CD4-positive, alpha-beta T cell treated with Interferon gamma for 1 hour (primary cell): ENCODE measurements around the gene IFITM5.
"Not testable (repeated sequence)": the region's sequence is repeated elsewhere in the genome, so short reads cannot be mapped to it uniquely, and the experiment has no call there.

Experiments
- DNase-seq: peaks from one replicate; pipeline ENCODE4 v3.0.0-alpha.2; 2020

Gene IFITM5

DNA sequence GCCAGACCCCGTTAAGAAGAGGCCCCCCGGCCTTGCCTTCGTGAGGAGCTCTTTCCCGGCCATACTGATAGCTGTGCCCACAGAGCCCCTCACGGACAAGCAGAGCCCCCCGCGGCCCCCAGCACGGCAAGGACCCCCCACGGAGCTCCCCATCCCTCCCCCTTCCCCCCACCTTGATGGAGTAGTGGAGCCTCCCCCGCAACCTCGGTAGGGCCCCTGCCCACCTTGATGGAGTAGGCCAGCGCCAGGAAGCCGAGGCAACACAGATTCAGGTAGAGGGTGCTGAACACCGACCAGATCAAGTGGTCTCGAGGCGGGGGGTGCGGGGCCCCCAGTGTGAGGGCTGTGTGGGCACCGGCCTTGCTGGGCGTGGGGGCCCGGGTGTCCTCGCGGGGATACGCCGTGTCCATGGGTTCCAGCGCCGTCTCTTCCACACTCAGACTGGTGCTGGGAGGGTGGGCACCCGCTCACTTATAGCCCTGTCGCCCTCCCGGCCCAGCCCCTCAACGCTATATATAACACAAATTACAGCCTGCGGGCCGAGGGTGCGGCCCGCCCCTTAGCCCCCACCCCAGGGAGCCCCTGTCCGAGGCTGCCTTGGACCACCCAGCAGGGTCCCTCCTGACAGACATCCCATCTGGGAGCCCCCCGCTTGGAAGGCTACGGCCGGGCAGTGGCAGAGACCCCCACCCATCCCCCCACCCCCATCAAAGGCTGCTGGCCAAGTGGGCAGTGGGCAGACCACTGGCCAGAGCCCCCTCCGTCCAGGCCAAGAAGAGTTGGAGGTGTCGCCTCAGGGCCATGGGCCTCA, at the start of gene IFITM5:
IFITM5 (minus strand) TSS at position 446 of the 811 bp plus-strand sequence; CDS start at position 410, 36 bp downstream.
- no peak for DNase-seq

DNA sequence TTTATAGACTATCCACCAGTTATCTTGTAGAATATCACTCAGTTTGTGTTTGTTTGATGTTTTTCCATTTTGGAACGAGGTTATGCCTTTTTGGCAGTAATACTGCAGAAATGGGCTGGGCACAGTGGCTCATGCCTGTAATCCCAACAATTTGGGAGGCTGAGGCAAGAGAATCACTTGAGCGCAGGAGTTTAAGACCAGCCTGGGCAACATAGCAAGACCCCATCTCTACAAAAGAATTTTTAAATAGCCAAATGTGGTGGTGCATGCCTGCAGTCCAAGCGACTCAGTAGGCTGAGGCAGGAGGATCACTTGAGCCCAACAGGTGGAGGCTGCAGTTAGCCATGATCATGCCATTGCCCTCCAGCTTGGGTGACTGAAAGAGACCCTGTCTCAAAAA, 47.2 kb upstream of the IFITM5 start:
- no peak for DNase-seq

DNA sequence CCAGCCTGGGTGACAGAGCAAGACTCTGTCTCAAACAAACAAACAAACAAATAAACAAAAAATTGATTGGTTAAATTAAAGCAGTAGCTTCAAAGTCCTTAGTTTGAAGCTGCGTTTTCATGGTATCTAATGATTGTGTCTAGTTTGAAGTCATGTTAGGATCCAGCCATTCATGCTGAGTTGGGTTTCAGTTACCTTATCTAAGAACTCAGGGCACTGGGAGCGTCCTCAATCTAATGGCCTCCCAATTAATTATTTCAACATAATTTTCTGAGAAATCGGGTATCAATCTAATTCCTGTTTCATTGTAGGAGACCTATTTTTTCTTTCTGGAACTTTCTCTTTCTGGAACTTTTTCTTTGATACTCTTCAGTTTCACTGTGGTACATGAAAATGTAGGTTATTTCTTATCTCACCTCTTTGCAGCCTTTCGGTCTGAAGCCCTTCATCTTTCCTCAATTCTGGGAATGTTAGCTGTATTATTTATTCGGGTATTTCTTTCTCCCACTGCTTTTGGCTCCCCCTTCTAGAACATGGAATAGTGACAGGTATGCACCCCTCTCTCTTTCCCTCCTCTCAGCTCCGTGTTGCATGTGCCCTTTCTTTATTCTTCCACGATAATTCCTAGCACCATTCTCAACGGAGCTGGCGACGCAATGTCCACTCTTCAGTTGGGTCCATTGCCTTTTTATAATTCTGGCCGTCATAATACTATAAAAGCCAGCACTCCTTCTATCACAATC, 45.7 kb upstream of the IFITM5 start:
- DNase-seq: no peak

DNA sequence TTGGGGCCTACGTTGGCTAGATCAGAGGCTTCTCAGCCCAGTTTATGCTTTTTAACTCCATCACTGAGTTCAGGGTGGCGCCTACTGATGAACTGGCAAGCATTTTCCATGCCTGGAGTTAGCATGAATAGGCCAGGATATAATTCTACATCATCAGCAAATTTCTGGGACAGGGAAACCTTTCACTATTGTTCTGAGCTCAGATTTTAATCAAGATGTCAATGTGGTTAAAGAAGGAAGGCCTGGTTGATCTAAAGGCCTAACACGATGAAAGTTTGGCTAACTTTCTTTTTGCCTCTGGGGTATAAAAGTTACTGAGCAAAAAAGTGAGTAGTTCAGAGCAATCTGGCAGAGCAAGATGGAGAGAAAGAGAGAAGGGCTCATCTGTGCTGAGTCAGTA, 43.0 kb upstream of the IFITM5 start:
- DNase-seq: no peak

DNA sequence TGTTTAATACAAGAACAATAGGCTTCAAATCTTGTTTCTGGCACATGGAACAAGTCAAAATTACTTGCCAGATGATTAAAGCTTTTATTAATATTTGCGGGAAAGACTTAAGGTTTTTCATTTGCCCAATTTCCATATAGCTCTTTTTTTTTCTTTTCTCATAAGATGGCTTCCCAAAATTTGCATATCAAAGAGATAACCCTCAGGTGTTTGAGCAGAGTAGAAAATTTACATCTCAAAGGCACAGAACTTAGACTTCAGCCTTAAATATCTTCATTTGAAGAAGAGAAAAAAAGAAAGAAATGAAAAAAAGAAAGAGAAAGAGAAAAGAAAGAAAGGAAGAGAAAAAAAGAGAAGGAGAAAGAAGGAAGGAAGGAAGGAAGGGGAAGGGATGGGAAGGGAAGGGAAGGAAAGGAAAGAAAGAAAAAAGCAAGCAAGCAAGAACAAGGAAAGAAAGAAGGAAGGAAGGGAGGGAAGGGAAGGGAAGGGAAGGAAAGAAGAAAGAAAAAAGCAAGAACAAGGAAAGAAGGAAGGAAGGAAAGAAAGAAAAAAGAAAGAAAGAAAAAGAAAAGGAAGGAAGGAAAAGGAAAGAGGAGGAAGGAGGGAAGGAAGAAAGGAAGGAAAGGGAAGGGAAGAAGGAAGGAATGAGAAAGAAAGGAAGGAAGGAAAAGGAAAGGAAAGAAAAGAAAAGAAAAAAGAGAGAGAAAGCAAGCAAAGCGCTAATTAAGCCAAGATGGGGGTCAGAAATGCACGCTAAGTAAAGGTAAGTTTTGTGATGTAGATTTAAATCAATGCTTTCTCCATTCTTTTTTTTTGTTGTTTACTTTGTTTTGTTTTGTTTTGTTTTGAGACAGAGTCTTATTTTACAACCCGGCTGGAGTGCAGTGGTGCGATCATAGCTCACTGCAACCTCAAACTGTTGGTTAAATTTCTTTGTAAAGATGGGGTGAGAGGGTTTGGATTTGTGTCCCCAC, 41.5 kb upstream of the IFITM5 start:
- no peak for DNase-seq

DNA sequence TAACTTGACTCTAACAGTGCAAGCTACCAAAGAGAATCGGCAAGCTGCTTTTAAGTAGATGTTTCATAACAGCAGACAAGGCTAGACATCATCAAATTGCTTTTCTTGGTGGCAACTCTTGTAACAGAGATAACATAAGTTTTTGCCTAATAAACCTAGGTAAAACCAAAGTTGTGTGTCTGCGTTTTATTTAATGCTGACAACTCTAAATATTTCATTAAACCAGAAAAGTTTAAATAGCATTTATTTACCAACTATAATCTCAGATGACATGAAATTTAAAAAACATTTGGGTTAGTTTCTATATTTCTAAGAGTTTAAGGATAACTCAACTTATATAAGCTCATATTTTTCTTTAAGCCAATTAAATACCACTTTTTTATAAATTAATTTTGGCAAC, 40.6 kb upstream of the IFITM5 start:
- no peak for DNase-seq

DNA sequence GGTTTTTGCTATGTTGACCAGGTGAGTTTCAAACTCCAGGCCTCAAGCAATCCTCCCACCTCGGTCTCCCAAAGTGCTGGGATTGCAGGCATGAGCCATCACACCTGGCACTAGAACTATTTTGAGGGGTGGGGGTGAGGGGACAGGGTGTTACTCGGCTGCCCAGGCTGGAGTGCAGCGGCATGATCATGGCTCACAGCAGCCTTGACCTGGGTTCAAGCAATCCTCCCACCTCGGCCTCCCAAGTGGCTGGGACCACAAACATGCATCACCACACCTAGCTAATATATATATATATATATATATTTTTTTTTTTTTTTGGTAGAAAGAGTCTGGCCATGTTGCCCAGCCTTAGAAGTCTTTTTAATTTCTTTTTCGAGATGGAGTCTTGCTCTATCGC, 38.4 kb upstream of the IFITM5 start:
- no peak for DNase-seq

DNA sequence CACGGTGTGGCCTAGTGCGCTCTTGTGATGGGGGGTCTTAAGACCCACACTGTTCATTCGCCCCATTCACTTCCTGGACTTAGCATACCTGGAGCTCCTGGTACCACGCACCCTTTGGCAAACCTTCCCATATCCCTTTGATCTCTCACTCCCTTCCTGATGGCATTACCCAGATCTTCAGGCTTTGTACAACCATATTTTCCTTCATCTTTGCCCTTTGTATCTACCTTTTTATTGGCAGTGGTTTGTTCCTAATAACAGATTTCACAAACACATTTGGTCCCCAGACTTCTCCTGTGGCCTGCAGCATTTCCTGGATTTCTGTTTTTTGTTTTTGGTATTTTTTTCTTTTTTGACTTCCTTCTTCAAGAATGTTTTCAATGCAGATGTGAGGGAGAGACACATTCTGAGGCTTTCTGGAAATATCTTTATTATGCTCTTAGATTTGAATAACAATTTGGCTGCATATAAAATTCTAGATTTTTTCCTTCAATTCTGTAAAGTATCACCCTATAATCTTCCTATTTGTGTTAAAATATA, 37.4 kb upstream of the IFITM5 start:
- DNase-seq: no peak

DNA sequence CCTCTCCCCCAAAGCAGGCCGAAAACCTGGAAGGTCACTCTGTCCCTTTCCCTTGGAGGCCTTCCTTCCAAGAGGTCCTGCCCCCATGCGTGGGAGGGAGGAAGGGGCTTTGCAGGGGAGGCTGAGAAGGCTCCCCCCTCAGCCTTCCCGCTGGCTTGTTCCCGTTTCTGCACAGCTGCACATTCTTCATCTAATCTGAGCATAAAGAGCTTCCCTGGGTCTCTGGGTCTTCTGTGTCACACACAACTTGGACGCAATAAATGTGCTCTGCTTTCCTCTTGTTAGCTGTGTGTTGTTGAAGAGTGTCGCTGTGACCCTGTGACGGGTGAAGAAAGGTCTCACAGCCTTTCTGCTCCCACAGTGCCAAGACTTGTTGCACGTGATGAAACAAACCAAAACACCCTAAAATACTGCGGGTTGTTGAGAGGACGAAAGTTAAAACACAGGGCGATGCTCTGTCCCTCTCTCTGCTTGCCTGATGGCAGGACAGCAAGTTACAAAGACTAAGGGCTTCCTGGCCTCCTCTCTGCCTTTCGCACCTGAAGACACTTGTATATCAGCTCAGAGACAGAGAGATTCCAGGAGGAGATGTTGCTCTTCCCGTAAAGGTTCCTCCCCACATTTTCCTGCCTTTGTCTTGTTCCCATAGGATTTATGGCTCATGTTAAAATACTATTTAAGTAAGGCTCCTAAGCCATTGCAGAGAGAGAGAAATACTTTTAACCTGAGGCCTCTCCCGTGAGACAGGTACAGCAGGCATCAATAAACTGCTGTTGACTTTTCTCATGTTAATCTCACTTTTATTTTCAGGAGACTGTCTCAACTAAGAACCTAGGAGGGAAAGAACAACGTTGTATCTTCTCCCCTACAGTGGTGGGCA, 36.7 kb upstream of the IFITM5 start:
- DNase-seq: no peak

DNA sequence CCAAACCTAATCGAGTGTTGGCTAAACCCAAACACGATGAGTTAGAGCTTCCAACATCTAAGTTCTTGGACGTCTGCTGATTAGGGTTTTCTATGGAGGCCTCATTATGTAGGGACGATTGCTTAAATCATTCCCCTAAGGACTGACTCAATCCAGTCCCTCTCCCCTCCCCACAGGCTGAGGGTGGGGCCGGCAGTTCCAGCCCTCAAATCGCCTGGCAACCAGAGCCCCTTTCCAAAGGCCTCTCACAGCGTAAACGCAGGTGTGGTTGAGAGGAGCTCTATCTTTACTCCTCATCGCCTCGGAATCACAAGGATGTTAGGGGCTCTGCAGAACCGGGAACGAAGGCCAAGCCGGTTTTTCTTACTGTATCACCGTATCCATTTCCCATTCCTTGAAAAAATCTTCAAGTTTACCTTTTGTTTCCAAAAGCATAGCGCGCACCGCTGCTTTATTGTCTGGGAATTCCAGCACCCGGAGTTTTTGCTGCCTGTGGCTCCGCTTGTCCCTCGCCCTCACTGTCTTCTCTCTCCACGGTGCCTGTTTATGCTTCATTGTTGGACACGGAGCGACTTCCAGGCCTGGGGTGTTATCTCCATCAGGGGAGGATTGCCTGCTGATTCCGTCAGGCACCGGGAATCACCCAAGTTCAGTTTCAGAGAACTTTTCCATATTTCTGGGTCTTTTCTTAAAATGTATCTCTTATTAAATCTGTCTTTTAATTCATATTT, 35.1 kb upstream of the IFITM5 start:
- no peak for DNase-seq

DNA sequence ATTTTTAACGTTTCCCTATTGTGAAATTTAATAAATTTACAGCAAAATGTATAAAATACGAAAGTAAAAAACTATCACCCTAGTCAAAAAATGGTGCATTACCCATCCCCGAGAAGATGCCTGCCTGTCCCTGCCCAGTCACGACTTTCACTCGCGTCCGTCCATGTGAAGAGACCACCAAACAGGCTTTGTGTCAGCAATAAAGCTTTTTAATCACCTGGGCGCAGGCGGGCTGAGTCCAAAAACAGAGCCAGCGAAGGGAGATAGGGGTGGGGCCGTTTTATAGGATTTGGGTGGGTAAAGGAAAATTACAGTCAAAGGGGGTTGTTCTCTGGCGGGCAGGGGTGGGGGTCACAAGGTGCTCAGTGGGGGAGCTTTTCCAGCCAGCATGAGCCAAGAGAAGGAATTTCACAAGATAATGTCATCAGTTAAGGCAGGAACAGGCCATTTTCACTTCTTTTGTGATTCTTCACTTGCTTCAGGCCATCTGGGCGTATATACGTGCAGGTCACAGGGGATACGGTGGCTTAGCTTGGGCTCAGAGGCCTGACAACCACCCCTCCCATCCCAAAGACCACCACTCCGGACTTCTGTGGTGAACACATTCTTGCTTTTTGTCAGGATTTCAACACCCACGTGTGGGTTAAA, 34.4 kb upstream of the IFITM5 start:
- DNase-seq: not testable (repeated sequence)

DNA sequence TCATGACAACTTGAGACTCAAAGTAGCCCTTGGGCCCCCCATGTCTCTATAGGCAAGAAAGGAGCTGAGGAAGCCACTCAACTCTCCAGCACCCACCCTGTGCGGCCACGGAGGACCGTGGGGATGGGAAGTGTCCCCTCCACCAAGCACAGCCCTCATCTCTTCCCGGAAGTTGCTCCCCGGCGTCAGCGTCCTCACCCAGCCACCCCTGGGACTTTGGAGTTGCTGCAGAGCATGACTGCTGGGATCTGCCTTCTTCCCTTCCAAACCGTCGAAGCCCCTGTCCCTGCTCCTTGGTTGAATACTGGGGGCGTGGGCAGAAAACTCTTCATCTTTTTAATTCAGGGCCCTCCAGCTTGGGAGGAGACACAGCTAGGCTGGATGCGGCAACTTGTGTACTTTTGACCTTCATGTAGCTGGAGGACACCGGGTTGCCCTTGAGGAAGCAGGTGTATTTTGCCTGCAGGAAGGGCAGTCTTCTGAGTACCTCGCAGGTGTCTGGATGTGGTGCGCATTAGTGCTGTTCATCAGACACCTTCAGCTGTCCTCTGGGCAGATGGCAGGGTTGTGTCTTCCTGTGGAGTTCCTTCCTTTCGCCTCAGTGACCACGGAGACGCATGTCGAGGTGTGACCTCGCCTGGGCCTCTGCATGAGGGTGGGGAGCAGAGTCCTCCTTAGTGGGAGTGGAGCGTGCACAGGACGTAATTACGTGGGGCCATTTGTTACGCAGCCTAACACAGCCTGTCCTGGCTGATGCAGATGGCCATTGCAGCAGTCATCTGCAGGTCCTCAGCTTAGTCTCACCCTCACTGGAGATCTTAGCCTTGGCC, 33.5 kb upstream of the IFITM5 start:
- no peak for DNase-seq

DNA sequence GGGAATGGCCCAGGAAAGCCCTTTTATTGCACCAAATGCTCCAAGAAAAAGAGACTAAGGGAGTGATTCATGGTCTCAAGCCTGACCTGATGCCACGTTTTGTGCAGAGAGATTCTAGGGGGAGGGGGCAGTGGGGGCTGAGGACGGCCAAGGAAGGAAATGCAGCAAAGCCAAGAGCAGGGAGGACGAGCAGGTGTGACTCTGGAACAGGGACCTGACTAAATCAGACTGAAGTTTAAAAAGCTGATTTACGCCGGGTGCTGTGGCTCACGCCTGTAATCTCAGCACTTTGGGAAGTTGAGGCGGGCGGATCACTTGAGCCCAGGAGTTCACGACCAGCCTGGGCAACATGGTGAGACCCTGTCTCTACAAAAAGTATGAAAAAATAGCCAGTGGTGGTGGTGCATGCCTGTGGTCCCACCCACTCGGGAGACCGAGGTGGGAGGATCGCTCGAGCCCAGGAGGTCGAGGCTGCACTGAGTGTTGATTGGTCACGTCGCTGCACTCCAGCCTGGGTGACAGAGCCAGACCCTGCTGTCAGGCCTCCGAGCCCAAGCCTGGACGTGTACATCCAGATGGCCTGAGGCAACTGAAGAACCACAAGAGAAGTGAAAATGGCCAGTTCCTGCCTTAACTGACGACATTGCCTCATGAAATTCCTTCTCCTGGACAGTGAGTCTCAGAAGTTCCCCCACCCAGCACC, 32.2 kb upstream of the IFITM5 start:
- DNase-seq: no peak

DNA sequence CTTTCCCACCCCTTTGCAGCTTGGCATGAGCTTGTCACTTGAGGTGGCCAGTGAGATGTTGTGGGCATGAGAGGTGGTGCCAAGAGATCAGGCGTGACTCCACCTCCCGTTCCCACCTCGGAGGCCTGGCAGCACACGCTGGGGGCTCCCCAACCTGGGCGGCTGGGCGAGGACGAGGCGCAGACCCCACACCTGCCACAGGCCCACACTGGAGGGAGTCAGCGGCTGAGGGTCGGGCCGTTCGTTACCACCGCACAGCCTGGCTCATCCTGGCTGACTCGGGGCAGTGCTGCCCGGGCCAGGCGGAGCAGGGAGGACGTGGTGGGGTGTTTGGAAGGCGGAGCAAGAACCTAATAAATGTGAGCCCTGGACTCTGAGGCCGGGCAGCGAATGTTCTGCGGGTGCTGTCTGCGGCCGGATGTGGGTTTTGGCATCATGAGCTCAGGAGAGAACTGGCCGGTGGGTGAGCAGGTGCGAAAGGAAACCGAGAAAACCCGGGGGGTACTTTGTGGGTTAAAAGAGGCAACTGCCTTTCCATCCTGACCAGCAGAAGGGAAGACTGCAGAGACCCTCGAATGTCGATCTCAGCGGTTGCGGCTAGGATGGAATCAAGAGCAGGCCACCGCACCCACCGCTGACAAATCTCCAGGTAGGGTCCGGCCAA, 31.5 kb upstream of the IFITM5 start:
- peak; percentile 30 for DNase-seq

DNA sequence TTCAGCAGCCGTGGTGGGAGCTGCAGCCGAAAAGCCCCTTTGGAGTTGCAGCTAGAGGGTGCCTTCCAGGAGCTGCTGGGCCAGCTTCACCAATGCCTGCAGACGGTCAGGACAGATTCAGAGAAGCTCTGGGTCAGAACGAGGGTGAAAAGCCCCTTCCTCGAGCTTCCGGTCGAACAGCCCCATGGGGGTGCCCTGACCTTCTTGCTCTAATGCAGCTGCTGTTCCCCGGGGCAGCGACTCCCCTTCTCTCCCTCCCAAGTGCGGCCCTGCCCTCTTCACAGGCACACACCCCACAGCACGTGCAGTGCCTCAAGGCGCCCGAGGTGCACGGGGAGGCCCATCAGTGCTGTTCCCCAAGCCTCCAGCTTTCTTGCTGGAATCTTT, 31.0 kb upstream of the IFITM5 start:
- DNase-seq: no peak

DNA sequence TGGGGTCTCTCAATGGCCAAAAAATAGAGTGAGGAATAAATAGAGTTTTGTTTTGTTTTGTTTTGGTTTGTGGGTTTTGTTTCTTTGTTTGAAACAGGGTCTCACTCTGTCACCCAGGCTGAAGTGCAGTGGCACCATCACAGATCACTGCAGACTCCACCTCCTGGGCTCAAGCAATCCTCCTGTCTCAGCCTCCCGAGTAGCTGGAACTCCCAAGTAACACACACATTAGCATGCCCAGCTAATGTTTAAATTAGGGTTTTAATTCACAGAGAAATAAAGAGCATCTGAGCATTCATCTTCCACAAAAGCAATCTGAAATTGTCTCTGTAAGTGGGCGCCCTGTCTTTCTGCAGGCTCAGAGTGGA, 30.5 kb upstream of the IFITM5 start:
- no peak for DNase-seq

DNA sequence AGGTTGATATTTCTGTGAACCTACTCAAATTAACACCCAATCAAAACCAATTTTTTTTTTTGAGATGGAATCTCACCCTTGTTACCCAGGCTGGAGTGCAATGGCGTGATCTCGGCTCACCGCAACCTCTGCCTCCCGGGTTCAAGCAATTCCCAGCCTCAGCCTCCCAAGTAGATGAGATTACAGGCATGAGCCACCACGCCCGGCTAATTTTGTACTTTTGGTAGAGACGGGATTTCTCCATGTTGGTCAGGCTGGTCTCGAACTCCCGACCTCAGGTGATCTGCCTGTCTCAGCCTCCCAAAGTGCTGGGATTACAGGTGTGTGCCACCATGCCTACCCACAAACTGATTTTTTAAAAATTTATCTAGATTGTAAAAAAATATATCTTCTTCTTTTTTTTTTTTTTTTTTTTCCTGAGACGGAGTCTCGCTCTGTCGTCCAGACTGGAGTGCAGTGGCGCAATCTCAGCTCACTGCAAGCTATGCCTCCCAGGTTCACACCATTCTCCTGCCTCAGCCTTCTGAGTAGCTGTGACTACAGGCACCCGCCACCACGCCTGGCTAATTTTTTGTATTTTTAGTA, 29.3 kb upstream of the IFITM5 start:
- not testable (repeated sequence) for DNase-seq

DNA sequence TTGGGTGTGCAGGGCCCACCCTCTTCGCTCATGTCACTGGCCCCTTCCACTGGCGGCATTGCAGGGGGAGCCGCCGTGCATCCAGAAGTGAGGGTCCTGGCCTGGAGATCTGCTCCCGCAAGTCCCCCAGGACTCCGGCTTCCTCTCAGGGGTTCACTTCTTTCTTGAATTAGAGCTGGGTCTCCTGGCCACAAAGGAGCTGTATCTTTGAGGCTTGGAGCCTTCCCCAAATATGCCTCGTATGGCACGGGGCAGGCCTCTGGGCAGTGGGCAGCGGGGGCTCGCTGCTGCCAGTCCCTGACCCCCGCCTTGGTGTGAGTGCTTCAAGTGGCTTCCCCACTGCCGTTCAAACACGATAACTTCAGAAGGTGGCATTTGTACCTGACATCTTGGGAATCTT, 28.7 kb upstream of the IFITM5 start:
- no peak for DNase-seq
